Sigmoid colon (tissue), 7 donors: ENCODE data around the gene AURKAIP1. TPM values are rescaled to one million over a fixed set of nuclear protein-coding genes. Genes with fewer than 3 reads are reported as not detected.

Source experiments
- DNase-seq: peaks from one replicate; pipeline ENCODE4 v3.0.0-alpha.2; 2019
- H3K27ac ChIP-seq, 4 donors: fragments of 200-600 bp; sonication (generic); one replicate each; pipeline ENCODE4 v1.5.1; 2016 to 2019; ENCODE audit warnings: mild to moderate bottlenecking in 1 of 4
- H3K27me3 ChIP-seq, 3 donors: fragments of 200-600 bp; sonication (generic); one replicate each; pipeline ENCODE4 v1.5.1; 2019; ENCODE audit warnings: mild to moderate bottlenecking in 1 of 3
- H3K36me3 ChIP-seq, 4 donors: fragments of 200-600 bp; sonication (generic); one replicate each; pipeline ENCODE4 v1.5.1; 2016 to 2019
- H3K4me1 ChIP-seq, 4 donors: fragments of 200-600 bp; sonication (generic); one replicate each; pipeline ENCODE4 v1.5.1; 2017 to 2019
- H3K4me3 ChIP-seq, 4 donors: fragments of 200-600 bp; sonication (generic); one replicate each; pipeline ENCODE4 v1.5.1; 2017 to 2019; ENCODE audit warnings: mild to moderate bottlenecking in 2 of 4, moderate library complexity in 1 of 4
- H3K9me3 ChIP-seq, 4 donors: fragments of 200-600 bp in 3 of 4; sonication (generic) in 3 of 4; one replicate each; pipeline versions ENCODE4 v1.5.1 to v1.6.1; 2013 to 2019
- CTCF ChIP-seq, 4 experiments: fragments of 450-650 bp in 3 of 4; fragments of 200-600 bp in 1 of 4; IDR thresholded peaks; one replicate each; pipeline ENCODE4 v1.5.1; 2016 to 2019; ENCODE audit warnings: antibody characterized with exemption in 4 of 4, mild to moderate bottlenecking in 3 of 4, moderate library complexity in 2 of 4
- EP300 ChIP-seq, 4 donors: sonication (generic); formaldehyde crosslinking; IDR thresholded peaks; one replicate each; pipeline ENCODE4 v1.6.1; 2017; ENCODE audit warnings: antibody characterized with exemption in 4 of 4
- POLR2A ChIP-seq, 2 donors: fragments of 450-650 bp; IDR thresholded peaks; one replicate each; pipeline ENCODE4 v1.6.1; 2016; ENCODE audit warnings: antibody characterized with exemption in 2 of 2, mild to moderate bottlenecking in 2 of 2, moderate library complexity in 2 of 2
- POLR2AphosphoS5 ChIP-seq, 4 donors: sonication (generic); formaldehyde crosslinking; IDR thresholded peaks; one replicate each; pipeline ENCODE4 v1.6.1; 2017; ENCODE audit warnings: antibody characterized with exemption in 4 of 4
- WGBS, 2 donors: extraction: QIAGEN DNeasy Blood & Tissue Kit; methylation state at CpG; one replicate each; pipeline ENCODE4 v1.1.7; 2013; 5-methylcytosine and 5-hydroxymethylcytosine counted together
- intact Hi-C: fragments of 100-400 bp; cut with DNase I; formaldehyde crosslinking; loops from one replicate; pipeline ENCODE4 v1.15.1; 2023
- polyA plus RNA-seq, 3 donors: library from polyadenylated mRNA; stranded (reverse); fragments of 200-250 nt; gene quantifications; one replicate each; pipeline ENCODE4 v1.2.3, GENCODE V29; 2013
- total RNA-seq, 4 donors: library from RNA; depleted of rRNA; stranded (reverse); fragments of >200 nt; gene quantifications; one replicate each; pipeline ENCODE4 v1.1.0, GENCODE V29; 2016
- donor health status: healthy with polysubstance abuse.
- donor health status: Bipolar disorder and iron deficiency.
- donor health status: healthy.

The AURKAIP1 gene
- total and polyA plus RNA-seq, 7 donors = 89.3 to 288 (median 143) TPM

- intact Hi-C loops = no loop called here
- peaks cover 7 to 32% (median 22%) of the 10 kb centered on the region in 4 donors for H3K36me3 ChIP-seq
- H3K4me1 ChIP-seq = peaks cover 0 to 45% (median 42%) of the 10 kb centered on the region in 4 donors
- DNase-seq = no peak
- H3K27ac ChIP-seq = no peak overlapping the region
- no peaks in the 10 kb centered on the region for H3K27me3 ChIP-seq
- no peaks in the 10 kb centered on the region for H3K9me3 ChIP-seq
- 81 to 89% methylated on average over 24 of the region's 24 CpGs for WGBS, 2 donors
- no peak for TF ChIP-seq POLR2AphosphoS5 (IDR thresholded peaks at IDR 0.05)
- no peak for TF ChIP-seq POLR2A (IDR thresholded peaks at IDR 0.05)
- no peak for TF ChIP-seq EP300 (IDR thresholded peaks at IDR 0.05)
- TF ChIP-seq CTCF (IDR thresholded peaks at IDR 0.05) = no peak
- no peak overlapping the region for H3K4me3 ChIP-seq
Measured at GRCh38 chr1:1343811-1344421, 31.1 kb downstream of the AURKAIP1 start.

- no peaks in the 10 kb centered on the region for H3K9me3 ChIP-seq
- H3K27me3 ChIP-seq = no peaks in the 10 kb centered on the region
- peaks cover 0 to 36% (median 33%) of the 10 kb centered on the region in 4 donors for H3K4me1 ChIP-seq
- no peak for DNase-seq
- H3K4me3 ChIP-seq = no peak overlapping the region
- H3K27ac ChIP-seq = no peak overlapping the region
- TF ChIP-seq POLR2A (IDR thresholded peaks at IDR 0.05) (no peak), EP300 (IDR thresholded peaks at IDR 0.05) (no peak), POLR2AphosphoS5 (IDR thresholded peaks at IDR 0.05) (no peak), CTCF (IDR thresholded peaks at IDR 0.05) (no peak)
- intact Hi-C loops = no loop called here
- 89 to 91% methylated on average over 18 of the region's 18 CpGs for WGBS, 2 donors
- peaks cover 16 to 45% (median 33%) of the 10 kb centered on the region in 4 donors for H3K36me3 ChIP-seq
Measured at GRCh38 chr1:1342584-1343115, 32.4 kb downstream of the AURKAIP1 start.

GRCh38 chr1:1342061-1342562, 32.9 kb downstream of the AURKAIP1 start:
- Histone ChIP-seq H3K9me3 (no peaks in the 10 kb centered on the region), H3K27ac (no peak overlapping the region), H3K27me3 (no peaks in the 10 kb centered on the region), H3K36me3 (peaks cover 16 to 50% (median 36%) of the 10 kb centered on the region in 4 donors), H3K4me1 (peaks cover 0 to 31% (median 28%) of the 10 kb centered on the region in 4 donors), H3K4me3 (no peak overlapping the region)
- DNase-seq = no peak
- TF ChIP-seq EP300 (IDR thresholded peaks at IDR 0.05) = no peak
- TF ChIP-seq CTCF (IDR thresholded peaks at IDR 0.05) = no peak
- no peak for TF ChIP-seq POLR2A (IDR thresholded peaks at IDR 0.05)
- TF ChIP-seq POLR2AphosphoS5 (IDR thresholded peaks at IDR 0.05) = no peak
- intact Hi-C loops = no loop called here
- 96 to 98% methylated on average over 28 of the region's 28 CpGs for WGBS, 2 donors

- no peak overlapping the region for H3K4me3 ChIP-seq
- no peak for TF ChIP-seq CTCF (IDR thresholded peaks at IDR 0.05)
- no peak for TF ChIP-seq POLR2AphosphoS5 (IDR thresholded peaks at IDR 0.05)
- peaks cover 16 to 56% (median 37%) of the 10 kb centered on the region in 4 donors for H3K36me3 ChIP-seq
- 92 to 94% methylated on average over 17 of the region's 17 CpGs for WGBS, 2 donors
- H3K27me3 ChIP-seq = no peaks in the 10 kb centered on the region
- intact Hi-C loops = no loop called here
- H3K9me3 ChIP-seq = no peaks in the 10 kb centered on the region
- peaks cover 0 to 26% (median 23%) of the 10 kb centered on the region in 4 donors for H3K4me1 ChIP-seq
- no peak for DNase-seq
- no peak overlapping the region for H3K27ac ChIP-seq
Measured at GRCh38 chr1:1341549-1342021, 33.4 kb downstream of the AURKAIP1 start.
